HG02759 (cell line): Measurements from ENCODE around the gene GDPD5.
"Not testable (repeated sequence)": the region's sequence is repeated elsewhere in the genome, so short reads cannot be mapped to it uniquely, and the experiment has no call there.

Experiments
- ATAC-seq: cut with Tn5 transposase; IDR thresholded peaks from one replicate; pipeline ENCODE4 v1.9.1; 2021; ENCODE audit warnings: mild to moderate bottlenecking, moderate library complexity; ENCODE audit not compliant: unreplicated experiment

The GDPD5 gene

DNA sequence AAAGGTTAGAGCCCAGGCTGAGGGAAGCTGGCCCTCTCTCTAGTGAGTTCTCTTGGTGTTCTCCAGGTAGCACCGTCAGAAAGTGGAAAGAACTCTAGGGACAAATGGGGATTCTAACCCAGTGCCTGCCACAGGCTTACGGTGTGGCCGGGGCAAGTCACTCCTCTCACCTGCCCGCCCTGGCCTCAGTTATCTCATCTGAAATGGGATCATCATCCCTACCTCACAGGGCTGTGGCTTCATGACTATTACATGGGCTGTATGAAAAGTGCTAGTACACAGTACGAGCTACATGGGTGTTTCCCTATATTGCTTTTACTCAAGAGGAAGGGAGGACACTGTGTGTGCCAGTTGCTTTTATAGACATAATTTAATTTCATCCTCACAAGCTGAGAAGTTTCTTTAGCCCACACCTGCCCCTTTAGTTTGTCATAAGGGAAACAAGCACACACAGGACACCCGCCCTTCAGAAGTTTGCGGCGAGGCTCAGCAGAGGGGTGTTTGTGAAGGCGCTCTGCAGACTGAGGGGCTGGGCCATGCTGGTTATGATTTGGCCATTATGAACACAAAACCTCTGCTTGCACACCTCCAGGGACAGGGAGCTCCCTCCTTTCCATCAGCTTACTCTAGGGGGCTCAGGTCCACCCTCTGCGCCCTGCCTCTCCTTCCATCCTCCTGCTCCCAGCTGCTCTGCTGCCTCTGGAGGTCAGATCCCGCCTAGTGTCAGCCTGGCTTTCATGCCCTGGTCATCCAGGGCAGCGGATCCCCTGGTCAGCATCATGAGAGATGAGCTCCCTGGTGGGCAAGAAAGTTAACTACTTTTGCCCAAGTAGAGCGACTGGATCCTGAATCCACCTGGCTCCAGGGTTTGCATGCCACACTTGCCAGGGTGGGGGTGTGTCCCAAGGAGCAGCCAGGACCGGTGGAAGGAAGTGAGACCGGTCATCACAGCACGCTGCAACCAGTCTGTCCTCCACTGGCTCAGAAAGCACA, 93.9 kb downstream of the GDPD5 start:
- no peak for ATAC-seq

DNA sequence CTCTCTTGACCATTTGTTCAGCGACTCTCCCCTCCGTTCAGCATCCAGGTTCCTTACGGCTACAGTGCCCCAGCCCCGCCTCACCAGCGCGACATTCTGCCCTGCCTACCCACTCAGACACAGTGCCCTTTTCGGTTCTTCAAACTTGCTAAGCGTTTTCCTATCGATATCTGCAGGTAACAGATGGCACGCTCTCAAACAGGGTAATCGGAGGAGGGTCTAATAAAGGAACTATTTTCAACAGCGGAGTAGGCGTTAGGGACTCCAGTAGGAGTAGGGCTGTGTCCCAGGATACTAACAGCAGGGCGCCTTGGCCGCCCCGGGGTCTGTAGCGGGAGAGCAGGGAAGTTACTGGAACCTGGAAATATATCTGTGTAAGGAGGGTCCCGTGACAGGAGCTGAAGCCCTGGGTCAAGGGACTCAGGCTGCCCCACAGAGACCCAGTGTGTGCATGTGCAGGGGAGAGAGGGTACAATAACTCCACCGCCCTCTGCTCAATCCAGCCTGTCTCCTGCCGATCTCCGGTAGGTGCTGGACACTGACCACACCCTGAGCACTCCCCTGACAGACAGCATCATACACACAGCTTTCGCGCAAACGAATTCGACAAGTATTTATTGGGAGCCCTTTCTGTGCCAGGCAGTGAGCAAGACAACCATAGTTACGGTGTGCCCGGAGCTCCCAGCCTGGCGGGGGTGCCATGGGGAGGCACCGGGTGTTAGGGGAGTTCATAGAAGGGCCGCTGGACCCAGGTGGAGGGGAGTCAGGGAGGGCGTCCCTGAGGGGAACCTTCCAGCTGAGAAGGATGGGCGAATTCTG, 94.8 kb downstream of the GDPD5 start:
- no peak for ATAC-seq

- ATAC-seq: peak; percentile 66
Measured at GRCh38 chr11:75429902-75430713, 95.6 kb downstream of the GDPD5 start.

- ATAC-seq: no peak
Measured at GRCh38 chr11:75429641-75429901, 96.2 kb downstream of the GDPD5 start.

DNA sequence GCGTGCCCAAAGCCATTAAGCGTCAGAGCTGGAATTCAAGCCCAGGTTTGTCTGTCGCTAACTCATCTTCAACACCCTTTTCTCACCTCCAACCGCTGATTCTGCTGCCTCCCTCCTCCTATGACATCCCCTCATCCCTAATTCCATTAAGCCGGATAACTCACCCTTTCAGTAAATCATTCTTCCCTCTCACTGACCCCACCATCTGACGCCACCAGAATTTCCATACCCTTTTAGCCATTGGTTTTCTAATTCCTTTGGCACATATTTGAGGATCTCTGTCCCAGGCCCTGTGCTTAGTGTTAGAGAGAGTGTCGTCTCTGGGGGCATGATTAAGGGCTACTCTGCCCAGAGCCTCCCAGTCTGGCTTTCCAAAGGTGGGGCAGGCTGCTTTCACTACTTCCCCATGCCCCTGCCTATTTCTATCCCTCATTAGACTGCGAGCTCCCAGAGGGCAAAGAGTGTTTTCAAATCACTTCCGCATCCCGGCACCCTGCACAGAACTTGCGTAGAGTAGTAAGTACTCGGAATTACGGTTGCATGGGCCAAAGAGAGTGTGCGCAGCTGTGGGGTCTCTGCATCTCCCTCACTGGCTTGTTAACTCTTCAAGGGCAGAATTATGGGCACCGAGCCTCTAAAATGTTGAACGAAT, 96.6 kb downstream of the GDPD5 start:
- ATAC-seq: no peak

DNA sequence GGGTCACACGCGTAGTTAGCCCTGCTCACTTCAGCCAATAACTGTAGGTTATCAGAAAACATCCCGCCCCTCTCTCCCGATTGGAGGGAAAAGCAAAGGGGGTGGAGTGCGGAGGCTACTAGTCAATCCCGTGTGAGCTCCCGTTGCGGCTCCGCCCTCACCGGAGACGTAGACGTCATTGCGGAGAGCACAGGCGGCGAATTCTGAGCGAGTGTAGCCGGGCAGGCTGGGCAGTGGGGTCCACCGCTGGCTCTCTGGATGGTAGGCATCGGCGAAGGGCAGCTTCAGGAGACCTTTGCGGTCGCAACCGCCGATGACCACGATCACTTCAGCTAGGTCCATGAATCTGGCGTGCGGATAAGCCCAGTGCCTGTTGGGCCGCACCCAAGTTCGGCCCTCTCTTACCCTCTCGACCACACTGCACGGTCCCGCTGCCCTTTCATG, 97.4 kb downstream of the GDPD5 start:
- peak; percentile 53 for ATAC-seq

- ATAC-seq: no peak
Measured at GRCh38 chr11:75427181-75427580, 98.6 kb downstream of the GDPD5 start.

DNA sequence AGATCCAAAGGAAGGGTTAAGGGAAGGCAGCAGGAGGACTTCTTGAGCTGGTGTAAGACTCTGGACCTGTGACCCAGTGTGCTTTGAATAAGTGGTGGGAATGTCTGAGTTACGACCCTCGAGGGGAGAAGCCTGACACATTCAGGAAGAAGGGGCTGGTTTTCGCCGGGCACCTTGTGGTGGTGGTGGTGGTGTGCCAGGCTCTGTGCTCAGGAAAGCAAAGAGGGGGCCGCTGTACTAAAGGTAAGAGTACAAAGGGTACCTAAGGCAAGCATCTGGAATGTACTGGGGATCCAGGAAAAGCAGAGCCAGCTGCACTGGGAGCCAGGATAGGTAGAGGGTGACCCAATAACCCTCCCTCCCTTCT, 99.0 kb downstream of the GDPD5 start:
- ATAC-seq: no peak

DNA sequence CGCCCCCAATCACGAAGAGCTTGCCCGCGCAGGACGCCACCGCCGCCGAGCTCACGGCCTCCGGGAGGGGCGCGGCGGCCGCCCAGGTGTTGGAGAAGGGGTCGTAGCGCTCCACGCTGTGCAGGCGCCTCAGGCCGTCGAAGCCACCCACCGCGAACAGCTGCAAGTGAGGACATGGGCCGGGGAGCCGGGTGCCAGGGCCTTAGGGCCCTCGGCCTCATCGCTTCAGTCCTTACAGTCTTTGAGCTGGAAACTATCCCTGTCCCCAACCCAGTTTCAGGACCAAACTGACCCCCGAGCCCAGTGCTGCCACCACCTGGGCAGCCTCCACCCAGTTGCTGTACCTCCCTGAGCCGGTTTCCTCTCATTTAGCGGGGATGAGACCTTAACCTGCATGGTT, 100.3 kb downstream of the GDPD5 start:
- ATAC-seq: no peak

DNA sequence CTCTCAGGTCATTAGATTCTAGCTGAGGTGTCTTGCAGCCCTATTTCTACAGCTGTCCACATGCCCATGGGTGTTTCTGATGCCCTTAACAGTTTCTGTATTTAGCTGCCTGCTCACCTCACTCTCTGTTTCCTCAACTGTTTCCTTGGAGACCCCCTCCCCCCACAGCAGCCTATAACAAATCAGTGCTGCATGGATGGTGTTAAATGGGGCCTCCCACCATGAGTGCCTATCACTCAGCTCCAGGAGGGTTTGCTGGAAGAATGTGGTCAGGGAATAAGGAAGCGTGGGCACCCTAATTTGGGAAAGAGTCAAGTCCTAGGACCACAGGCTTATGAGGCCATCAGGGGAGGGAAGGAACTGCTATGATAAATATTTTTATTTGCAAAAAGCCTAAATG, 101.3 kb downstream of the GDPD5 start:
- ATAC-seq: no peak

DNA sequence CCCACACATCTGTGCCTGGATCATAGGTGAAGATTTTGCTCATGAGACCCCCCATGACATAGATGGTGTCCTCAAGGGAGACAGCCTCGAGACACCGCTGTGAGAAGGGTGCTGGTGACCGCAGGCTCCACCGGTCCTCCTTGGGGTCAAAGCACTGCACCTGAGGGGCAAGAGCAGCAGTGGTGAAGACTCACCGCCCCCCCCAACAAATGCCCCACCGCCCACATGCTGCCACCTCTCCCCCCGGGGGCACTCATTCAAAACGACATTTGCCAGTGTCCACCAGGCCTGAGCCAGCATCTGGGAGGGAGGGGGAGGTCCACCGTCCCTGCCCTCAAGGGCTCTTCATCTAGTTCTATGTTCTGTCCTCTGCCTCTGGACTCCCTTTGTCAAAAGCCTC, 102.0 kb downstream of the GDPD5 start:
- ATAC-seq: no peak

- no peak for ATAC-seq
Measured at GRCh38 chr11:75422248-75423231, 103.2 kb downstream of the GDPD5 start.

GRCh38 chr11:75421902-75422247, 103.9 kb downstream of the GDPD5 start:
- no peak for ATAC-seq

DNA sequence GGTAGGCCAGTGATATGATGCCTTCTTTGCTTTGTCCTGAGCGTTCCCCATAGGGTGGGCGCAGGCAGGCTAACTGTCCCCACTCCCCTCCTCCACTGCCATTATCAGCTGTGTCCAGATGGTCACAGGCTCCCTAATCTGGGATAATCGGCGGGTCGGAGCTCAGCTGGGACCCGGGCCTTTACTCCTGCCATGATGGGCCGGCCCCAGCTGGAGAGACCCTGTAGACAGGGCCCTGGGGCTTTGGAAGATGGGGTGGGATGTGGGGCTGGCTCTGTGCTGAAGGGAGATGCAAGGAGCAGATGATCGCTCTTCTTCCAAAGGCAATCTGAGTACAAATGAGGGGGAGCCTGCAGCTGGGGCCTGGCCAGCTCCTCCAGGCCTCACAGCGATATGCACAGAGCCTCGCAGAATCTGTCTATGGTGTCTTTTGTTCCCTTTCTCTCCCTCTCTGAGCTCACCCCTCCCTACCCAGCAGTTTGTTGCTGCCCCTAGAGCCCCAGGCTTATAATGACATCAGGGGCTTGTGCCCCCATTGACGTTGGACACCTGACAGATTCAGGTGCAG, 104.6 kb downstream of the GDPD5 start:
- no peak for ATAC-seq

DNA sequence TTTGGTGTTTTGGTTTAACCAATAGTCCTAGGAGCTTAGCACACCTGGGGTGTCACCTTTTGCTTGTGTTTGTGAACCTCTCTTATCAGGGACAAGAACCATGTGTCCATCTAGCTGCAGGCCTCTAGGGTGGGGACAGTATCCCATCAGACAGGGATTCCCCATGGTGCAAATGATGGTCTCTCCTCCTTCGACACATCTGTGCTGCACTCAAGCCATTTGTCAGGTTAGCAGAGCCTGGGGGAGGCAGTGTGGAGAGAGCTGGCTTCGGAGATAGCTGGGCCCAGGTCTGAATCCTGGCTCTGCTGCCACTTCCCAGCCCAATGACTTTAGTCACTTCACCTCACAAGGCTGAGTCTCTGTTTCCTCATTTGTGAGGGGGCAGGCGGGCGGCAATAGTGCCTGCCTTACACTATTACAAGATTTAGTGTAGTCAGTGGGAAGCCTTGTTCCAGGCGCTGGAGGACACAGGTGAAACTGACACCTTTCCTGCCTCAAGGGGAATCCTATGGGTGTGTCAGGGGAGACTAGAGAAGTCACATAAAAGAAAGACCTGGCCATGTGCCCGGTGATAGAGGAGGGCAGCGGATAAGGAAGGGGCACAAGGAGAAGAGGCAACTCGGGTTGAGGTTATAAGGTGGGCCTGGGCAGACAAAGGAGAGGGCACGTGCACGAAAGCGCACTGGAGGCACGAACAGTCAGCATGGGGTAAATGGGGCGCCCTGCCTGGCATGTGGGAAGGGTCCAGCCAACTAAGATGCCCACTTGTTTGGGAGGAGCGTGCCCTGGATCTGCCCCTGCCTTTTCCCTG, 105.3 kb downstream of the GDPD5 start:
- ATAC-seq: no peak

DNA sequence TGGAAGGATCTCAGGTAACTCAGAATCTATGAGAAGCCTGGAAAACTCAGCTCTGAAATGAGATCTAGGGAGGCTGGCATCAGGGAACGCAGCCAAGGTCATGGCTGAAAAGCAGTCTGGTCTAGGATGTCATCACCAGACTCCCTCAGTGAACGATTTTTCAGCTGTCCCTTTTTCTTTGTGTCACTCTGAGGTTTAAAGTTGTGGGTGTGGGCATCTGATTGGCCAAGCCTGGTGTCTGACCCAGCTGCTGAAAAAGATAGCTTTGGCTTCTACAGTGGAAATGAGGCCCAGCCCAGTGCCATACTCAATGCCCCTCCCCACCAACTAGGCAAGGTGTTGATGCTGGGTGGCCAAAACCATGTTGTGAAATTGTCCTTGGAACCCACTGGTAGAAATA, 111.9 kb downstream of the GDPD5 start:
- no peak for ATAC-seq

DNA sequence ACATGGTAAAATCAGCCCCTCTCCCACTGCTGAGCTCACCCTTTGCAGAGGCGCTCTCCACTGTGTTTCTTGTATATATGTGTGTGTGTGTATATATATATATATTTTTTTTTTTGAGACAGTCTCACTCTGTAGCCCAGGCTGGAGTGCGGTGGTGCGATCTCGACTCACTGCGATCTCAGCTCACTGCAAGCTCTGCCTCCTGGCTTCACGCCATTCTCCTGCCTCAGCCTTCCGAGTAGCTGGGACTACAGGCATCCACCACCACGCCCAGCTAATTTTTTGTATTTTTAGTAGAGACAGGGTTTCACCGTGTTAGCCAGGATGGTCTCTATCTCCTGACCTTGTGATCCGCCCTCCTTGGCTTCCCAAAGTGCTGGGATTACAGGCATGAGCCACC, 112.6 kb downstream of the GDPD5 start:
- ATAC-seq: not testable (repeated sequence)

GRCh38 chr11:75409971-75410370, 115.8 kb downstream of the GDPD5 start:
- not testable (repeated sequence) for ATAC-seq

GRCh38 chr11:75408957-75409219, 116.9 kb downstream of the GDPD5 start:
- ATAC-seq: no peak
